ENCODE results near the gene SETDB2. TPM values are rescaled to one million over a fixed set of nuclear protein-coding genes. Genes with fewer than 3 reads are reported as not detected.

The SETDB2 gene, protein sequence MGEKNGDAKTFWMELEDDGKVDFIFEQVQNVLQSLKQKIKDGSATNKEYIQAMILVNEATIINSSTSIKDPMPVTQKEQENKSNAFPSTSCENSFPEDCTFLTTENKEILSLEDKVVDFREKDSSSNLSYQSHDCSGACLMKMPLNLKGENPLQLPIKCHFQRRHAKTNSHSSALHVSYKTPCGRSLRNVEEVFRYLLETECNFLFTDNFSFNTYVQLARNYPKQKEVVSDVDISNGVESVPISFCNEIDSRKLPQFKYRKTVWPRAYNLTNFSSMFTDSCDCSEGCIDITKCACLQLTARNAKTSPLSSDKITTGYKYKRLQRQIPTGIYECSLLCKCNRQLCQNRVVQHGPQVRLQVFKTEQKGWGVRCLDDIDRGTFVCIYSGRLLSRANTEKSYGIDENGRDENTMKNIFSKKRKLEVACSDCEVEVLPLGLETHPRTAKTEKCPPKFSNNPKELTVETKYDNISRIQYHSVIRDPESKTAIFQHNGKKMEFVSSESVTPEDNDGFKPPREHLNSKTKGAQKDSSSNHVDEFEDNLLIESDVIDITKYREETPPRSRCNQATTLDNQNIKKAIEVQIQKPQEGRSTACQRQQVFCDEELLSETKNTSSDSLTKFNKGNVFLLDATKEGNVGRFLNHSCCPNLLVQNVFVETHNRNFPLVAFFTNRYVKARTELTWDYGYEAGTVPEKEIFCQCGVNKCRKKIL
- total RNA-seq = 1.9 and 3.8 TPM in 2 replicates

GRCh38 chr13:49443704-49444523 is at the start of gene SETDB2, which contains the start of gene CAB39L:
Gene SETDB2, plus strand, starts transcription at chr13:49444274. Its CDS starts 7,620 bp downstream, at chr13:49451894.
Gene CAB39L, minus strand, starts transcription at chr13:49444064. Its CDS starts 61,154 bp downstream, at chr13:49382910.

DNA sequence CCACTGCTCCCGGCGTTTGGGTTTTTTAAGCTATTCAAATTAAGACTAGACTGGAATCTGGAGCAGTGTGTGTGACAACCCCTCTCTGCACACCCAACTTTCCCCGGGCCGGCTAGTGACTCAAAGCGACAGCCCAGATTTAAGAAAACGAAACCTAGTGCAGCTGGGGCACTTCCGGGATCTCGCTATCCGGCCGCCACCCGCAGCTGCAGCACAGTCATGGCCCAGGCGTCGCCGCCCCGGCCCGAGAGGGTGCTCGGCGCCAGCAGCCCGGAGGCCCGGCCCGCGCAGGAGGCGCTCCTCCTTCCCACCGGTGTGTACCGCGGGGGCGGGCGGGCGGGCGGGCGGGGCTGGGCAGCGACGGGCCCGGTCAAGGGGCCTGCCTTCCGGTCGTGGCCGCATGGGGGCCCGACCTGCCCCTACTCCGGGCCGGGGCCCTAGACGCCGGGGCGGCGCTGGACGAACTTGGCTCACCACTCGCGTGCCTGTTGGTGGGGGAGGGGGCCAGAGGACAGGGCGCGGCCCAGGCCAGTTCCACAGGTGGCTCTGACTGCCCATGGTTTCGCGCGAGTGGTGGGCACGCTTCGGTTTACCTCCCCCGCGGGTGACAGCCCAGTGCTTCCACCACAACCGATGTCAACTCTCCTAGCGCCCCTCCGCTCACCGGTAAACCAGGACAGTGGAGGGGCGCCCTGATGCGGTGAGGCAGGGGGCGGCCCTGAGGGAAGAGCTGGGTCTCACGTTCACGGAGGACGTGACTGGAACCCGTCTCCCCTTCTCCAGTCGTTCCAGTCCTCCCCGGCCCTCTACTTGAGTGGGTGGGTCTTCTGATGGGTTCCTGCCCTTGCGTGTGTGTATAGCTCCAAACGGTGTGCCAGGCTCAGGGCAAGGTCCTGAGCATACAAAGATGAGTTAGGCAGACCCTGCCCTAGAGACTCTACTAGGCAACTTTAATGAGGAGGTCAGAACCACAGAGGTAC is 52.0 kb downstream of the SETDB2 start, which contains the start of gene PHF11:
Gene PHF11, plus strand, starts transcription at position 171 of the 980 bp plus-strand sequence. Its CDS starts 49 bp downstream, at position 220.

Other genes starting within 250 kb of the SETDB2 start
- gene MLNR, start 223.9 kb upstream of the SETDB2 start, total RNA-seq = not detected in 2 replicates
- 2.9 and 4.4 TPM in 2 replicates for gene CDADC1, start 196.3 kb upstream of the SETDB2 start, total RNA-seq
- 5.8 and 10.4 TPM in 2 replicates for gene CAB39L, start 210 bp upstream of the SETDB2 start, total RNA-seq
- 10.4 and 21.4 TPM in 2 replicates for gene PHF11, start 51.7 kb downstream of the SETDB2 start, total RNA-seq
- 17.5 and 22.8 TPM in 2 replicates for gene RCBTB1, start 141.3 kb downstream of the SETDB2 start, total RNA-seq
- 0.30 and 0.32 TPM in 2 replicates for gene ARL11, start 184.2 kb downstream of the SETDB2 start, total RNA-seq
- 135 and 143 TPM in 2 replicates for gene EBPL, start 247.2 kb downstream of the SETDB2 start, total RNA-seq

Measured in epithelial cell of umbilical artery (primary cell).